ENCODE data around the gene CCDC102A. TPM values are rescaled to one million over a fixed set of nuclear protein-coding genes. Genes with fewer than 3 reads are reported as not detected.

Gene CCDC102A
- total RNA-seq, 2 donors from 2014 or later: 22.5 to 26.8 TPM

GRCh38 chr16:57577691-57578224 is 41.4 kb upstream of the CCDC102A start:
- 57% methylated on average over 4 of the region's 4 CpGs for WGBS
- no peak for TF ChIP-seq POLR2A (IDR thresholded peaks at IDR 0.05)
- TF ChIP-seq, protein P1, sequence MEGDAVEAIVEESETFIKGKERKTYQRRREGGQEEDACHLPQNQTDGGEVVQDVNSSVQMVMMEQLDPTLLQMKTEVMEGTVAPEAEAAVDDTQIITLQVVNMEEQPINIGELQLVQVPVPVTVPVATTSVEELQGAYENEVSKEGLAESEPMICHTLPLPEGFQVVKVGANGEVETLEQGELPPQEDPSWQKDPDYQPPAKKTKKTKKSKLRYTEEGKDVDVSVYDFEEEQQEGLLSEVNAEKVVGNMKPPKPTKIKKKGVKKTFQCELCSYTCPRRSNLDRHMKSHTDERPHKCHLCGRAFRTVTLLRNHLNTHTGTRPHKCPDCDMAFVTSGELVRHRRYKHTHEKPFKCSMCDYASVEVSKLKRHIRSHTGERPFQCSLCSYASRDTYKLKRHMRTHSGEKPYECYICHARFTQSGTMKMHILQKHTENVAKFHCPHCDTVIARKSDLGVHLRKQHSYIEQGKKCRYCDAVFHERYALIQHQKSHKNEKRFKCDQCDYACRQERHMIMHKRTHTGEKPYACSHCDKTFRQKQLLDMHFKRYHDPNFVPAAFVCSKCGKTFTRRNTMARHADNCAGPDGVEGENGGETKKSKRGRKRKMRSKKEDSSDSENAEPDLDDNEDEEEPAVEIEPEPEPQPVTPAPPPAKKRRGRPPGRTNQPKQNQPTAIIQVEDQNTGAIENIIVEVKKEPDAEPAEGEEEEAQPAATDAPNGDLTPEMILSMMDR (IDR thresholded peaks at IDR 0.05): no peak
- TF ChIP-seq POLR2AphosphoS5 (IDR thresholded peaks at IDR 0.05): no peak
- Histone ChIP-seq H3K4me3 (no peak overlapping the region), H3K9me3 (no peaks in the 10 kb centered on the region), H3K4me1 (replicated peaks) (no peaks in the 10 kb centered on the region), H3K36me3 (no peaks in the 10 kb centered on the region), H3K27me3 (replicated peaks; ENCODE audit: insufficient read depth) (no peaks in the 10 kb centered on the region), H3K27ac (no peak overlapping the region)
- no peak for DNase-seq (ENCODE audit: low spot score)
- intact Hi-C loops (cut with DNase I): loop anchor here (5.0 to 10.0 kb wide), 2 partner anchors 307 to 425 kb away; partner anchors contain the start of genes USB1 and ZNF319

GRCh38 chr16:57577214-57577613 is 40.8 kb upstream of the CCDC102A start:
- no peaks in the 10 kb centered on the region for H3K27me3 ChIP-seq (replicated peaks; ENCODE audit: insufficient read depth)
- H3K36me3 ChIP-seq: no peaks in the 10 kb centered on the region
- no peak for DNase-seq (ENCODE audit: low spot score)
- H3K4me1 ChIP-seq (replicated peaks): no peaks in the 10 kb centered on the region
- no peak overlapping the region for H3K27ac ChIP-seq
- intact Hi-C loops (cut with DNase I): loop anchor here (5.0 to 10.0 kb wide), 2 partner anchors 308 to 425 kb away; partner anchors contain the start of genes USB1 and ZNF319
- no peak overlapping the region for H3K4me3 ChIP-seq
- no peaks in the 10 kb centered on the region for H3K9me3 ChIP-seq
- TF ChIP-seq, protein P1 (IDR thresholded peaks at IDR 0.05): no peak
- TF ChIP-seq POLR2AphosphoS5 (IDR thresholded peaks at IDR 0.05): no peak
- TF ChIP-seq POLR2A (IDR thresholded peaks at IDR 0.05): no peak
- 81% methylated on average over 6 of the region's 6 CpGs for WGBS

GRCh38 chr16:57576429-57576870 is 40.1 kb upstream of the CCDC102A start:
- peak; percentile 67 for DNase-seq (ENCODE audit: low spot score)
- no peaks in the 10 kb centered on the region for H3K4me1 ChIP-seq (replicated peaks)
- no peaks in the 10 kb centered on the region for H3K36me3 ChIP-seq
- H3K27me3 ChIP-seq (replicated peaks; ENCODE audit: insufficient read depth): no peaks in the 10 kb centered on the region
- no peak overlapping the region for H3K4me3 ChIP-seq
- TF ChIP-seq, protein P1 (IDR thresholded peaks at IDR 0.05): peak; percentile 56 to 88 (median 74)
- TF ChIP-seq POLR2A (IDR thresholded peaks at IDR 0.05): no peak
- no peak for TF ChIP-seq POLR2AphosphoS5 (IDR thresholded peaks at IDR 0.05)
- intact Hi-C loops (cut with DNase I): loop anchor here (5.0 to 10.0 kb wide), 2 partner anchors 308 to 426 kb away; partner anchors contain the start of genes USB1 and ZNF319
- WGBS: 22% methylated on average over 16 of the region's 16 CpGs
- no peaks in the 10 kb centered on the region for H3K9me3 ChIP-seq
- H3K27ac ChIP-seq: no peak overlapping the region

DNA sequence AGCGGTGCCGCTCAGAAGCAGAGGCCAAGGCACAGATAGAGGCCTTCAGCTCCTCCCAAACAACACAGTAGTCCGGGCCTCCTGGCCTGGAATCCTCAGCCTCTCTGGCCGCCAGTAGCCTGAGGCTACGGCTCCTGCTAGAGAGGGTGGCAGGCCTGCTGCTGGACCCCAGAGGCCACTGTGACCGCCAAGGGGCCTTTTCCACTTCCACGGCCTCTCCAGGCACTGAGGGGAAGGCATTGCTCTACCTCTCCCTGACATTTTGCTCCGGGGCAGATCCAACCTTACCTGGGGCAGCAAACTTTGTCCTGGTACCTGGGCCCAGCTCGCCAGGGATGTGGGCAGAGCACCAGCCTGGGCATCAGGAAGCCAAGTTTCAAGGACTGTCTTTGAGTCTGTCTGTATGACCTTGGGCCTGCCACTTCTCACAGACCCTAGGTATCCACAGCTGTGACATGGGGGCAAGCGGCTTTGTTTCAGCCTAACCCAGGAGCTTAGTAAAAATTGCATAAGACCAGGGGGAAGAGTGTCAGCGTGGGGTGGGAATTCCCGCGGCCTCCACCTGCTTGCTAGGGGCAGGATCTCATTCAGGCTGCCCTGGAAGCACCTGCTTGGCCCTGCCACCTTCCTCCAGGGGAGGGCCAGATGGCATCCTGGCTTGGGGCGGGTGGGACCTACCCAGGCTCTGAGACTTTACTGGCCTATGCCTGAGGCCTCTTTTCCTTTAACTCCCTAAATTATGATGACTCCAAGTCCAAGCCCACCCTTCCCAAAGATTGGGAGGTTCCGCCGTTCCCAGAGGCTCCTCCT is 39.3 kb upstream of the CCDC102A start:
- 87% methylated on average over 16 of the region's 16 CpGs for WGBS
- no peak overlapping the region for H3K27ac ChIP-seq
- no peaks in the 10 kb centered on the region for H3K36me3 ChIP-seq
- no peaks in the 10 kb centered on the region for H3K27me3 ChIP-seq (replicated peaks; ENCODE audit: insufficient read depth)
- no peaks in the 10 kb centered on the region for H3K9me3 ChIP-seq
- TF ChIP-seq, protein P1 (IDR thresholded peaks at IDR 0.05): no peak
- TF ChIP-seq POLR2A (IDR thresholded peaks at IDR 0.05): no peak
- no peak overlapping the region for H3K4me3 ChIP-seq
- H3K4me1 ChIP-seq (replicated peaks): no peaks in the 10 kb centered on the region
- DNase-seq (ENCODE audit: low spot score): no peak
- intact Hi-C loops (cut with DNase I): loop anchor here (5.0 to 10.0 kb wide), 2 partner anchors 309 to 427 kb away; partner anchors contain the start of genes USB1 and ZNF319
